GM21381 (cell line): ENCODE measurements around the gene POLR3H.

ENCODE experiments used
- ATAC-seq: cut with Tn5 transposase; IDR thresholded peaks from one replicate; pipeline ENCODE4 v1.9.1; 2021; ENCODE audit warnings: mild to moderate bottlenecking, moderate library complexity; ENCODE audit not compliant: unreplicated experiment

POLR3H gene

DNA sequence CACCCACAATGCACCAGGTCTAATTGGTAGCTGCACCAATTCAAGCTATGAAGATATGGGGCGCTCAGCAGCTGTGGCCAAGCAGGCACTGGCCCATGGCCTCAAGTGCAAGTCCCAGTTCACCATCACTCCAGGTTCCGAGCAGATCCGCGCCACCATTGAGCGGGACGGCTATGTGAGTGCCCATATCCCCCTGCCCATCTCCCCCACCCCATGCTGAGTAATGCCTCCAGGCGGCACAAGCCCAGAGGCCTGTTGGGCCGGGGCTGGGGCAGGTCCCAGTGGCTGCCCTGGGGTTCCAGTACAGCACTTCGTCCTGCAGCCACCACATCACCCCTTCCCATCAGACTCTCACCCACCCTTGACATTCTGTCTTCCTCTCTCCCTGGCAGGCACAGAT, 21.5 kb downstream of the POLR3H start:
- ATAC-seq: no peak

DNA sequence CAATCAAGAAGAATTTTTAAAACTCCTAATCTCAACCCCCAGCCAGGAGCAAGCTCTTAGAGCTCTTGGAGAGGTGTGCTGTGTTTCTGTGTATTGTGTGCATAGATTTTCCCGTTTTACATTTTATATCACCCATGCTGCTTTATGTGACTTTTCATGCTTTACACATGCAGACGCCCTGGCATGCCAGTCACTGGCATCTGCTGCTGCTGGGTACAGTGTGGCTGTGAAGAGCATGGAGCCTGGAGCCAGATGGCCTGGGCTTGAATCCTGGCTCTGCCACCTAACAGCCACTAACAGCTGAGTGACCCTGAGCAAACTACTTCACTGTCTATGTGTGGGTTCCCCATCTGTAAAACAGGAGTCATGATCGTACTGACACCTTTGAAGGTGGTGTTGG, 23.1 kb downstream of the POLR3H start:
- no peak for ATAC-seq

- no peak for ATAC-seq
Measured at GRCh38 chr22:41518048-41518347, 26.3 kb downstream of the POLR3H start.

DNA sequence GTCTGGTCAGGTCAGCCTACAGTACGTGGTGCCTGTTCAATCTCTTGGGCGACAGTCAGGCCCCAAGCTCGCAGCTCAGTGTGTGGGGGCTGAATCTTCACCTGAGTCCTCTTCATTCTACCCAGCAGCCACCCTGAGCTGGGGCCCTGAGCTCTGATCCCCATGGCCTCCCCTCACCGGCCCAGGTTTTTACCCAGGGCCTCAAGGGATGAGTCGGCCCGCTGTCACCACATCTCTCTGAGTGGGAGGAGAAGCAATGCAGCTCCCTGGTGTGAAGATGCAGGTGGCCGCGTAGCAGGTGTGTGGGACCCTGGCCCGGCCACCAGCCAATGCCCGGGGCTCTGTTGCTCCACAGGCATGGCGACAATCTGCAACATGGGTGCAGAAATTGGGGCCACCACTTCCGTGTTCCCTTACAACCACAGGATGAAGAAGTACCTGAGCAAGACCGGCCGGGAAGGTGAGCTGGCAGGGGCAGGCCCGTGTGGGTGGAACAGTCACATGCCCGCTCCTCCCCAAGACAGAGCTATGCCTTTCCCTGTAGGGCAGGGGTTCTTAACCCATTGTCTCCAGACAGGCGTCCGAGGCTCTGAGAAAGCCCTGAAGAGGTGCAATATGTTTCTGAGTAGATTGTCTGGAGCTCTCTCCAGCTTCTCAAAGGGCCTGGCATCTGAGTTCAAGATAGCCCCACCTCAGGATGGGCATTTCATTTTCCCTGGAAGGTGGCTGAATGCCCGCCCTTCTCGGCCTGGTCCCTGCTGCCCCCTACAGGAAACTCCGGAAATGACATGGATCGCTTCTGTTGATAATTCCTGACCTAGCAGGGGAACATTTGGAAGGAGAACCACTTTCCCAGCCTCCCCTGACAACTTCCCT, 26.9 kb downstream of the POLR3H start:
- ATAC-seq: no peak

DNA sequence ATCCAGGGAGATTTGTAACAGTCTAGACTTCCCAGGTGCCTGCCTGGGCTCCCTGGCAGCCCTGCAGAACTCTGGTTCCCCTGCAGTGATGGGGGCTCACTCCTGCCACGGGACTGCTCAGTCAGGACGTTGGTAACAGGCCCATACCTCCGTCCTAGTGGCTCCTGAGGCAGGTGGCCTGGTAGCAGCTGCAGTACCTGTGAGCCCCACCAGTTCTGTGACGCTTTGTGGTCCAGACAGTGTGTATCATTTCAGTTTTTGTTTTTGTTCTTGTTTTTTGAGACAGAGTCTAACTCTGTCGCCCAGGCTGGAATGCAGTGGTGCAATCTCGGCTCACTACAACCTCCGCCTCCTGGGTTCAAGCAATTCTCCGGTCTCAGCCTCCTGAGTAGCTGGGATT, 27.8 kb downstream of the POLR3H start:
- no peak for ATAC-seq

DNA sequence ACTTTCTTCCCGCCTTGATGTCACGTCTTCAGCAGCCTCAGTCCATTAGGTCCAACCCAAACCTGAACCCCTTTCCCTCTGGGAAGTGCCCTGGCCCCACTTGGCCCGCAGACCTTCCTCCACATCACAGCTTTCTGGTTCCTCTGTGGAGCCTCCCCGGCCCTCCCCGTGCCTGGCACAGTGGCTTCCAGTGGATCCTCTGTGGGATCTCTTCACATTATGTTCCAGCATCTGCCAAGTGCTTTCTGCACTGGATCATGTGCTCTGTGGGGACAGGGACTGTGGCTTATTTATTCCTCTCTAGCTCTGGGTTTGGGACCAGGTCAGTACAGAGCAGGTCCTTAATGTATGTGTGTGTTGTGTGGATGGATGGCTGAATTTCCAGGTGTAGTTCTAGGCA, 30.9 kb downstream of the POLR3H start:
- no peak for ATAC-seq

GRCh38 chr22:41512421-41513194, 31.7 kb downstream of the POLR3H start:
- ATAC-seq: no peak

DNA sequence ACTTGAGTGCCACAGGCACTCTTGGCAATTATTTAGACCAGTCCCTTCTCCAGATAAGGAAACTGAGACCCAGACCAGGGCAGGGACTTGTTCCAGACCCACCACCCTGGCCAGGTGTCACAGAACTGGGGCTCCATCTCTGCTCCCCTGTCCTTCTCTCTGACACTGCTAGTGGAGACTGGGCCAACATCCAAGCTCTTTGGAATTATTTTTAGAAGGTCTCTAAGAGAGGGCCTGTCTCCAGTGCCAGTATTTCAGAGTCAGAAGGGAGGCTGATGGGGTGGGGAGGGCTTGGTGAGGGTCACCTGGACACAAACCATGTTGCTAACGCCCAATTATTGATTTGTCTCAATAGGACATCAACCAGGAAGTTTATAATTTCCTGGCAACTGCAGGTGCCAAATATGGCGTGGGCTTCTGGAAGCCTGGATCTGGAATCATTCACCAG, 32.7 kb downstream of the POLR3H start:
- no peak for ATAC-seq

DNA sequence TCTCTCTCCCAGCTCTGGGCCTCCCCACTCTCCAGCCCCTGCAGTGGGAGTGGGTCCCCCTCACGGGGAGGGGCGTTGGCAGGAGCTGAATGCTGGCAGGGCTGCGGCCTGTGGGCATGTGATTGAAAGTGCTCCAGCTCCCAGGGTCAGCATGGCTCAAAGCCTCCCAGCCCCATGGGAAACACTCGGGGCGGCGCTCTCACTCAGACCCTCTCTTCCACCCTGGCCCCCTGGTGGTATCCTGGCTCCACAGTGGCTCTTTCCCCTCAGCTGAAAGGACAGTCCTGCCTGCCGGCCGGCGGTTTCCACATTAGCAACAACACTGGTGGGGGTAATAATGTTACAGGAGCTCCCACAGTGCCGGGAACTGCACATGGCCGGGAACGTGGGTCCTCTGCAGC, 35.5 kb downstream of the POLR3H start:
- ATAC-seq: no peak

DNA sequence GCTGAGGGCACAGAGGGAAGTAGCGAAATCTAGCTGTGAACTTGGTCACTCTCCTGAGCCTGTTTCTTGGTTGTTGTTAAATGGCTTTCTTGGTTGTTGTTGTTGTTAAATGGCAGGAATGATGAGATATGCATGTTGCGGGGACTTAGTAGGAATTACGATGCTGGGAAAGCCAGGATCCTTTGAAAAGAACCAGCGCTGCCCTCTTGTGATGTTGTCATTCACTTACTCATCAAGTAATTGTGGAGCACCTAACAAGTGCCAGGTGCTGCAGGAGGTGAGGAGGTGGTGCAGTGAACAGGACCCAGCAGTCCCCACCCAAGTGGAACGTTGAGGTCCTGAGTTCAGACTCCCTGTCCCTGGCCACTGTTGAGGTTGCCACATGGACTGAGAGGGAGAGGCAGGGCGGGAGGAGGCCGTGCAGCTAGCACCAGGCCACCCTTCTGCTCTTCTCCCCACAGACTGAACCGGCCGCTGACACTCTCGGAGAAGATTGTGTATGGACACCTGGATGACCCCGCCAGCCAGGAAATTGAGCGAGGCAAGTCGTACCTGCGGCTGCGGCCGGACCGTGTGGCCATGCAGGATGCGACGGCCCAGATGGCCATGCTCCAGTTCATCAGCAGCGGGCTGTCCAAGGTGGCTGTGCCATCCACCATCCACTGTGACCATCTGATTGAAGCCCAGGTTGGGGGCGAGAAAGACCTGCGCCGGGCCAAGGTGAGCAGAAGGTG, 36.8 kb downstream of the POLR3H start:
- no peak for ATAC-seq

DNA sequence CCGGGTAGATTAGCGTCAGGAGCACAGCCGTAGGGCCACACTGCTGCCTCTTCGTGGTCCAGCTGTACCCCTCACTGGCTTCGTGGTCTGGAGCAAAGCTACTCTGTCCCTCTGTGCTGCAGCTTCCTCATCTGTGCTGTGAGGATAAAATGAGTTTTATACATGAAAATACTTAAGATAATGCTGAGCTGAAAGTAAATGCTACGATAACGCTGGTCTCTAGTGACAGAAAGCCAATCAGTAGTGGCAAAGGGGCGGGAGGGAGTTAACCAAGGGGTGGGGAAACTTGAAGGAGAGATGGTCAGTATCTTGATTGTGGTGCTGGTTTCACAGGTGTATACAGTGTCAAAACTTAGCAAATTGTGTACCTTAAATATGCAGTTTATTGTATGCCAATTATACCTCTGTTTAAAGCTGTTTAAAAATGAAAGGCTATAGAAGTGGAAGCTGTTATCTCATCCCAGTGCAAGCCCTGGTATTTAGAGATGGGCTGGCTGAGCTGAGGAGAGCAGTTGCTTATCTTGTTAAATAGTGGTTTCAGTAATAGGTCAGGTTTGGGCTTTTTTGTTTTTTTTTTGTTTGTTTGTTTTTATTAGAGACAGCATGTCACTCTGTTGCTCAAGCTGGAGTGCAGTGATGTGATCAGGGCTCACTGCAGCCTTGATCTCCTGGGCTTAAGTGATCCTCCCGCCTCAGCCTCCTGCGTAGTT, 38.6 kb downstream of the POLR3H start:
- ATAC-seq: no peak

- ATAC-seq: no peak
Measured at GRCh38 chr22:41504816-41505215, 39.5 kb downstream of the POLR3H start.

DNA sequence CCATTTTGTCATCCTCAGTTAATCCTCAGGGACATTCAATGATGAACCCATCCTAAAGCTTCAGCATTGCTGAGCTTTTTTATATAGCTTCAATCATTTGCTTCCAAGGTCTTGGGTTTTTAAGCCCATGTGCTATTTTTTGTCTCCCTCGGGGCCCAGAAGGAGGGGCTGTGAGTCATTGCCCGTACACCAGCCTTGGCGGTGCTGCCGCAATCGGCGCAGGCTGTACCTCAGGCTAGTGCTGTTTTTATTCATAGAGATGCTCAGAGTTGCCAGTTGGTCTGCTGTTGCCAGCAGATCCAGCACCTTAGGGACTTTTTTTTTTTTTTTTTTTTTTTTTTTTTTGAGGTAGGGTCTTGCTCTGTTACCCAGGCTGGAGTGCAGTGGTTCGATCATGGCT, 39.9 kb downstream of the POLR3H start:
- ATAC-seq: no peak

DNA sequence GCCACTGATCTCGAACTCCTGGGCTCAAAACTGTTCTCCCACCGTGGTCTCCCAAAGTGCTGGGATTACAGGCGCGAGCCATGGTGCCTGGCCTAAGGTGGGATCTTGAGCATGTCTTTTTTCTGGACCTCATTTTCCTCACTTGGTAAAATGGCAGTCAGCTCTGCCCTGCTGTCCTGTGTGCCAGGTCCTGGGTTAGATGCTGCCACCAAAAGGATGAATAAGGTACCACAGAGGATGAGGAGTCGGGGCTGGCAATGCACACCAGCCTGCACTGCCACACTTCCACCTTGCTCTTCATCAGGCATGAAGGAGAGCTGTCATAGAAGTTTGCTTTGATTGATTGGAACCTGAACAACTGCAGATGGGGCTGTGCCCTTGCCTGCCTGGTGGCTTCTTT, 43.1 kb downstream of the POLR3H start:
- no peak for ATAC-seq

GRCh38 chr22:41500303-41500702, 44.0 kb downstream of the POLR3H start:
- no peak for ATAC-seq

DNA sequence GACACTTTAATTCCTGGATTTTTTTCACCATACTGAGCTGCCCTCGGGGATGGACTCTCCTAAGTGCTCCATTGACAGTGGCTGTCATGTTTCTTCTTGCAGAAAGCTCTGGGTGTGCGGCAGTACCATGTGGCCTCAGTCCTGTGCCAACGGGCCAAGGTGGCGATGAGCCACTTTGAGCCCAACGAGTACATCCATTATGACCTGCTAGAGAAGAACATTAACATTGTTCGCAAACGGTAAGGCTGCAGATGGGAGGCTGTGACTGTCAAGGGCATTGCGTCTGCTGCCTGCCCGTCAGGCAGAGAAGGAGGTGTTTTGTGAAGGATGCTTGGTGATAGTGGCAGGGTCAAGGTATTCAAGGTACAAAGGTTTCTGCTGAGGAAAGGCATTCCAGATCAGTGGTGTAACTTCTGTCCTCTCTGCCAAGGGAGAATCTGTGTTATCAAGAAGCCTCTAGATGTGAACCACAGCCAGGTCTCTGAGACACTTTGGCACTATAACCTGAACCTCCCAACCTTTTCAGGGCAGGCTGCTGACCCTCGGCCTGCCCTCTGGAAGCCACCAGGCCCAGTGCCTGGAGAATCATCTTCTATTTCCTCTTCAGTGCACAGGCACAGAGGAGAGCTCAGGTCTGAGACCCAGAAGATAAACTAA, 44.5 kb downstream of the POLR3H start:
- no peak for ATAC-seq

- ATAC-seq: no peak
Measured at GRCh38 chr22:41498303-41498835, 45.9 kb downstream of the POLR3H start.

DNA sequence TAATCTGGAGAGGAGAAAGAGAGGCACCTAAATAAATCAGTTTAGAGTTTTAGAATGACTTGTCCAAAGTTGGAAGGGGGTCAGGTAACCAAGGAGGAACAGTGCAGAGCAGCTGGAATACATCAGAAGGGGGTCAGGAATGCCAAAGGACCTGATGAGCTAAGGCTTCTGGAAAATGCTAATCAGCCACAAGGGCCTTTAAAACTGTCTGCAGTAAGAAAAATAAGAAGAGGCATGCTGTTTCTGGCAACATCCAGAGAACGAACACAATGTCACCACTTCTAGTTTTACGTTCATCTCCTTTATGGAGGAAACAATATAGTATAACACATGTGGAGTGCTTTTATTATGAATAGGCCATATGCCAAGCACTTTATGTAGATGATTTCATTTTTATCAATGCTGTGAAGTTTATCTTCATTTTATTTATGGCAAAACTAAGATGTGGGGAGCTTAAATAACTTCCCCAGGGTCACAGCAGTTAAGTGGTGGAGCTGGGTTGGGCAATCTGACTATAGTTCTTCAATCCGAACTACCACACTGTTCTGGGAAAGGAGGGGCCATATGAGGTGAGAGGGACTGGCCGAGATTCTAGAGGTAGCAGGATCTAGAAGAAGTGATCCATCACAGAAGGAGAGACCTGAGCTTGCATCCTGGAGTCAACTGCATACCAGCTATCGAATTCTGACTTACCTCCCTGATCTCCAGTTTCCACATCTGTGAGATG, 52.7 kb downstream of the POLR3H start:
- ATAC-seq: no peak

DNA sequence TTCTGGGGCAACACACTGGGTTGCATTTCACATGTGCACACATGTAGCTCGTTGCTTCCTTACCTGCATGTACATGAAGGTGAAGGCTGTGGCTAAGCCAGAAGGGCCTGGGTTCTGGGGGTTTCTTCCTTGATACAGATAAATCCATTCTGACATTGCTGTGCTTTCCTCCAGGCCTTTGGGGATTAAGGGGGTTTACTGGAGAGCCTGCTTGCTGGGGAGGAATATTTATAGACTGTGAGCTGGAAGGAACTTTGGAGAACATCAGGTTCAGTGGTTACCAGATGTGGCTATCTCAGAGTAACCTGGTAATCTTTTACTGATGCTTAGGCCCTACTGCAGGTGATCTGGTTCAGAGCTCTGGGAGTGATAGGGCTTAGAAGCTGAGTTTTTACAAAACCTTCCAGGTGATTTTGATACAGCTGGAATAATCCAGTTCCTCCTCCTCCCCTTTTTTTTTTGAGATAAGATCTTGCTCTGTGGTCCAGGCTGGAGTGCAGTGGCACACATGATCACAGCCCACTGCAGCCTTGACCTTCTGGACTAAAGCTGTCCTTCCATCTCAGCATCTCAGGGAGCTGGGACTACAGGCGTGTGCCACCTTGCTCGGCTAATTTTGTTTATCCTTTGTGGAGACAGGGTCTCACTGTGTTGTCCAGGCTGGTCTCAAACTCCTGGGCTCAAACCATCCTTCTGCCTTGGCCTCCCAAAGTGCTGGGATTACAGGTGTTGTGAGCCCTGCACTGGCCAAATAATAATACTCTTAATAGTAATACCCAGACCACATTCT, 55.5 kb downstream of the POLR3H start:
- ATAC-seq: no peak
